Liver (tissue), 9 donors: ENCODE data around the gene SRPX. TPM values are rescaled to one million over a fixed set of nuclear protein-coding genes. Genes with fewer than 3 reads are reported as not detected.

Experiments used
- DNase-seq: peaks from one replicate; pipeline ENCODE4 v3.0.0-alpha.2; 2017; ENCODE audit warnings: low spot score
- H3K27ac ChIP-seq, 2 donors: one replicate each; pipeline ENCODE4 v1.7.0; 2013; ENCODE audit warnings: inconsistent platforms in 2 of 2, low read length in 2 of 2, control low read depth in 1 of 2, low read depth in 1 of 2, mild to moderate bottlenecking in 1 of 2
- H3K27me3 ChIP-seq, 4 donors: one replicate each; pipeline versions ENCODE4 v1.6.1 to v1.7.0; 2013; ENCODE audit warnings: low read length in 3 of 4, inconsistent platforms in 1 of 4, mild to moderate bottlenecking in 1 of 4, moderate library complexity in 1 of 4; ENCODE audit not compliant: control insufficient read depth in 4 of 4, insufficient read depth in 4 of 4
- H3K36me3 ChIP-seq, 4 donors: one replicate each; pipeline versions ENCODE4 v1.6.1 to v1.7.0; 2013; ENCODE audit warnings: low read length in 3 of 4, mild to moderate bottlenecking in 3 of 4, low read depth in 1 of 4, moderate library complexity in 1 of 4; ENCODE audit not compliant: control insufficient read depth in 4 of 4, insufficient read depth in 3 of 4
- H3K4me1 ChIP-seq, 4 donors: one replicate each; pipeline versions ENCODE4 v1.6.1 to v1.7.0; 2013; ENCODE audit warnings: low read length in 3 of 4, mild to moderate bottlenecking in 3 of 4, moderate library complexity in 1 of 4; ENCODE audit not compliant: control insufficient read depth in 4 of 4, insufficient read depth in 4 of 4
- H3K4me3 ChIP-seq, 3 donors: one replicate each; pipeline versions ENCODE4 v1.6.1 to v1.7.0; 2013; ENCODE audit warnings: low read length in 3 of 3, control low read depth in 1 of 3, low read depth in 1 of 3, mild to moderate bottlenecking in 1 of 3
- H3K9ac ChIP-seq, 2 donors: one replicate each; pipeline ENCODE4 v1.7.0; 2013; ENCODE audit warnings: low read length in 2 of 2, mild to moderate bottlenecking in 2 of 2, moderate library complexity in 2 of 2, control low read depth in 1 of 2, low read depth in 1 of 2
- H3K9me3 ChIP-seq, 4 donors: one replicate each; pipeline versions ENCODE4 v1.6.1 to v1.7.0; 2013; ENCODE audit warnings: low read length in 3 of 4; ENCODE audit not compliant: control insufficient read depth in 4 of 4
- ATF3 ChIP-seq: IDR thresholded peaks from 2 replicates; pipeline ENCODE4 v1.6.1; 2016; ENCODE audit warnings: antibody characterized with exemption
- CTCF ChIP-seq: fragments of 150-350 bp; IDR thresholded peaks from 2 replicates; pipeline ENCODE4 v1.5.1; 2017; ENCODE audit warnings: improper control_type of control experiment, low read depth, low read length; ENCODE audit not compliant: missing input control
- EGR1 ChIP-seq, 2 donors: IDR thresholded peaks; 2 replicates each; pipeline ENCODE4 v1.6.1; 2016 to 2018; ENCODE audit warnings: antibody characterized with exemption in 2 of 2, low read depth in 2 of 2
- FOXA1 ChIP-seq: IDR thresholded peaks from 2 replicates; pipeline ENCODE4 v1.6.1; 2016; ENCODE audit warnings: antibody characterized with exemption
- FOXA2 ChIP-seq: IDR thresholded peaks from 2 replicates; pipeline ENCODE4 v1.6.1; 2016; ENCODE audit warnings: antibody characterized with exemption
- GABPA ChIP-seq, 2 donors: IDR thresholded peaks in 1 of 2; conservative IDR thresholded peaks in 1 of 2; 2 replicates each; pipeline ENCODE4 v1.6.1; 2016; ENCODE audit warnings: antibody characterized with exemption in 2 of 2, mild to moderate bottlenecking in 1 of 2, moderate library complexity in 1 of 2
- HNF4A ChIP-seq, 2 donors: conservative IDR thresholded peaks; 2 replicates each; pipeline ENCODE4 v1.6.1; 2016; ENCODE audit warnings: antibody characterized with exemption in 2 of 2, mild to moderate bottlenecking in 2 of 2
- HNF4G ChIP-seq: IDR thresholded peaks from 2 replicates; pipeline ENCODE4 v1.6.1; 2016; ENCODE audit warnings: antibody characterized with exemption
- JUND ChIP-seq, 2 donors: IDR thresholded peaks; 2 replicates each; pipeline ENCODE4 v1.6.1; 2016; ENCODE audit warnings: antibody characterized with exemption in 2 of 2
- NR2F2 ChIP-seq: IDR thresholded peaks from 2 replicates; pipeline ENCODE4 v1.6.1; 2016; ENCODE audit warnings: antibody characterized with exemption
- RXRA ChIP-seq, 2 donors: IDR thresholded peaks; 2 replicates each; pipeline ENCODE4 v1.6.1; 2017 to 2018; ENCODE audit warnings: antibody characterized with exemption in 2 of 2, mild to moderate bottlenecking in 1 of 2
- SP1 ChIP-seq: IDR thresholded peaks from 2 replicates; pipeline ENCODE4 v1.6.1; 2018; ENCODE audit warnings: antibody characterized with exemption, mild to moderate bottlenecking
- ZBTB33 ChIP-seq: IDR thresholded peaks from 2 replicates; pipeline ENCODE4 v1.6.1; 2016; ENCODE audit warnings: antibody characterized with exemption
- WGBS: extraction: QIAGEN DNeasy Blood & Tissue Kit; methylation state at CpG from one replicate; pipeline ENCODE4 v1.1.7; 2013; 5-methylcytosine and 5-hydroxymethylcytosine counted together
- polyA plus RNA-seq, 2 donors: library from polyadenylated mRNA; stranded (reverse) in 1 of 2; unstranded in 1 of 2; fragments of 200-250 nt in 1 of 2; fragments of >200 nt in 1 of 2; fragmentation: Nextera tagmentation in 1 of 2; extraction: Ambion mirVana in 1 of 2; gene quantifications; one replicate each; pipeline versions ENCODE4 v1.2.1 to v1.2.3, GENCODE V29; 2013 to 2015
- total RNA-seq, 2 donors: library from RNA; depleted of rRNA; stranded (reverse); fragments of >200 nt; gene quantifications; one replicate each; pipeline ENCODE4 v1.2.3, GENCODE V29; 2014
- TF ChIP-seq, protein P1 (sequence below): IDR thresholded peaks from 2 replicates; pipeline ENCODE4 v1.6.1; 2016; ENCODE audit warnings: antibody characterized with exemption
- TF ChIP-seq, protein P2 (sequence below): IDR thresholded peaks from 2 replicates; pipeline ENCODE4 v1.6.1; 2016; ENCODE audit warnings: antibody characterized with exemption, mild to moderate bottlenecking
- donor health status: healthy.
- donor health status: healthy.
- donor health status: healthy.
- donor health status: healthy.
- donor health status: healthy.

The SRPX gene
- total and polyA plus RNA-seq, 4 donors = 4.9 to 15.3 (median 10.3) TPM

GRCh38 chrX:38214044-38214443 is 6.6 kb downstream of the SRPX start:
- no peak overlapping the region for H3K27ac ChIP-seq
- TF ChIP-seq HNF4A (conservative IDR thresholded peaks at IDR 0.05) (no peak), SP1 (no peak), ATF3 (no peak), ZBTB33 (no peak), RXRA (IDR thresholded peaks at IDR 0.05) (no peak), FOXA1 (no peak), HNF4G (no peak), FOXA2 (no peak), EGR1 (IDR thresholded peaks at IDR 0.05; ENCODE audit: low read depth in 2 of 2) (no peak), JUND (IDR thresholded peaks at IDR 0.05) (no peak), CTCF (no peak), NR2F2 (no peak), GABPA (IDR thresholded peaks at IDR 0.05 in 1 of 2, conservative IDR thresholded peaks at IDR 0.05 in 1 of 2) (no peak)
- TF ChIP-seq, protein P1, sequence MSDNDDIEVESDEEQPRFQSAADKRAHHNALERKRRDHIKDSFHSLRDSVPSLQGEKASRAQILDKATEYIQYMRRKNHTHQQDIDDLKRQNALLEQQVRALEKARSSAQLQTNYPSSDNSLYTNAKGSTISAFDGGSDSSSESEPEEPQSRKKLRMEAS = no peak
- TF ChIP-seq, protein P2, sequence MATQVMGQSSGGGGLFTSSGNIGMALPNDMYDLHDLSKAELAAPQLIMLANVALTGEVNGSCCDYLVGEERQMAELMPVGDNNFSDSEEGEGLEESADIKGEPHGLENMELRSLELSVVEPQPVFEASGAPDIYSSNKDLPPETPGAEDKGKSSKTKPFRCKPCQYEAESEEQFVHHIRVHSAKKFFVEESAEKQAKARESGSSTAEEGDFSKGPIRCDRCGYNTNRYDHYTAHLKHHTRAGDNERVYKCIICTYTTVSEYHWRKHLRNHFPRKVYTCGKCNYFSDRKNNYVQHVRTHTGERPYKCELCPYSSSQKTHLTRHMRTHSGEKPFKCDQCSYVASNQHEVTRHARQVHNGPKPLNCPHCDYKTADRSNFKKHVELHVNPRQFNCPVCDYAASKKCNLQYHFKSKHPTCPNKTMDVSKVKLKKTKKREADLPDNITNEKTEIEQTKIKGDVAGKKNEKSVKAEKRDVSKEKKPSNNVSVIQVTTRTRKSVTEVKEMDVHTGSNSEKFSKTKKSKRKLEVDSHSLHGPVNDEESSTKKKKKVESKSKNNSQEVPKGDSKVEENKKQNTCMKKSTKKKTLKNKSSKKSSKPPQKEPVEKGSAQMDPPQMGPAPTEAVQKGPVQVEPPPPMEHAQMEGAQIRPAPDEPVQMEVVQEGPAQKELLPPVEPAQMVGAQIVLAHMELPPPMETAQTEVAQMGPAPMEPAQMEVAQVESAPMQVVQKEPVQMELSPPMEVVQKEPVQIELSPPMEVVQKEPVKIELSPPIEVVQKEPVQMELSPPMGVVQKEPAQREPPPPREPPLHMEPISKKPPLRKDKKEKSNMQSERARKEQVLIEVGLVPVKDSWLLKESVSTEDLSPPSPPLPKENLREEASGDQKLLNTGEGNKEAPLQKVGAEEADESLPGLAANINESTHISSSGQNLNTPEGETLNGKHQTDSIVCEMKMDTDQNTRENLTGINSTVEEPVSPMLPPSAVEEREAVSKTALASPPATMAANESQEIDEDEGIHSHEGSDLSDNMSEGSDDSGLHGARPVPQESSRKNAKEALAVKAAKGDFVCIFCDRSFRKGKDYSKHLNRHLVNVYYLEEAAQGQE = no peak
- DNase-seq = no peak
- H3K36me3 ChIP-seq = no peaks in the 10 kb centered on the region
- no peaks in the 10 kb centered on the region for H3K9me3 ChIP-seq
- H3K27me3 ChIP-seq = peaks cover 0 to 5% (median 0%) of the 10 kb centered on the region in 4 donors
- H3K4me3 ChIP-seq = no peak overlapping the region
- no peak overlapping the region for H3K9ac ChIP-seq
- 94% methylated on average over 1 of the region's 1 CpG for WGBS
- H3K4me1 ChIP-seq = no peaks in the 10 kb centered on the region
